Thyroid gland (tissue), 4 donors: ENCODE measurements around the gene CCT8L2. TPM values are rescaled to one million over a fixed set of nuclear protein-coding genes. Genes with fewer than 3 reads are reported as not detected.
"Not testable (repeated sequence)": the region's sequence is repeated elsewhere in the genome, so short reads cannot be mapped to it uniquely, and the experiment has no call there.

Experiments
- DNase-seq, 2 donors: peaks; one replicate each; pipeline ENCODE4 v3.0.0-alpha.2; 2019
- H3K27ac ChIP-seq, 3 donors: fragments of 200-600 bp; sonication (generic); 1 replicate in 2 of 3; 2 replicates in 1 of 3; pipeline ENCODE4 v1.5.1; 2016 to 2019; ENCODE audit warnings: mild to moderate bottlenecking in 1 of 3, moderate library complexity in 1 of 3
- H3K27me3 ChIP-seq: fragments of 200-600 bp; sonication (generic); one replicate; pipeline ENCODE4 v1.5.1; 2019
- H3K36me3 ChIP-seq, 2 donors: fragments of 200-600 bp; sonication (generic); one replicate each; pipeline ENCODE4 v1.5.1; 2016 to 2019
- H3K4me1 ChIP-seq, 2 donors: fragments of 200-600 bp; sonication (generic); one replicate each; pipeline ENCODE4 v1.5.1; 2017 to 2019
- H3K4me3 ChIP-seq, 3 donors: fragments of 200-600 bp; sonication (generic); replicated peaks in 1 of 3; 1 replicate in 2 of 3; 2 replicates in 1 of 3; pipeline ENCODE4 v1.5.1; 2016; ENCODE audit warnings: mild to moderate bottlenecking in 1 of 3
- H3K9me3 ChIP-seq: fragments of 200-600 bp; sonication (generic); one replicate; pipeline ENCODE4 v1.5.1; 2017
- CTCF ChIP-seq, 6 experiments: fragments of 200-600 bp in 3 of 6; fragments of 450-650 bp in 3 of 6; sonication (generic) in 3 of 6; IDR thresholded peaks; one replicate each; pipeline ENCODE4 v1.5.1; 2016 to 2019; ENCODE audit warnings: antibody characterized with exemption in 6 of 6, mild to moderate bottlenecking in 2 of 6, inconsistent platforms in 1 of 6, moderate library complexity in 1 of 6
- POLR2A ChIP-seq, 2 donors: fragments of 450-650 bp; IDR thresholded peaks; one replicate each; pipeline ENCODE4 v1.6.1; 2017; ENCODE audit warnings: antibody characterized with exemption in 2 of 2, mild to moderate bottlenecking in 2 of 2, moderate library complexity in 1 of 2
- WGBS, 2 donors: methylation state at CpG; one replicate each; pipeline ENCODE4 v1.1.5; 2017; 5-methylcytosine and 5-hydroxymethylcytosine counted together
- intact Hi-C: fragments of 100-400 bp; cut with DNase I; formaldehyde crosslinking; loops from one replicate; pipeline ENCODE4 v1.15.1; 2023
- total RNA-seq, 4 donors: library from RNA; depleted of rRNA; stranded (reverse); fragments of >200 nt; gene quantifications; one replicate each; pipeline ENCODE4 v1.2.3, GENCODE V29; 2016

CCT8L2 gene
- total RNA-seq, 4 donors from 2014 or later = not detected

DNA sequence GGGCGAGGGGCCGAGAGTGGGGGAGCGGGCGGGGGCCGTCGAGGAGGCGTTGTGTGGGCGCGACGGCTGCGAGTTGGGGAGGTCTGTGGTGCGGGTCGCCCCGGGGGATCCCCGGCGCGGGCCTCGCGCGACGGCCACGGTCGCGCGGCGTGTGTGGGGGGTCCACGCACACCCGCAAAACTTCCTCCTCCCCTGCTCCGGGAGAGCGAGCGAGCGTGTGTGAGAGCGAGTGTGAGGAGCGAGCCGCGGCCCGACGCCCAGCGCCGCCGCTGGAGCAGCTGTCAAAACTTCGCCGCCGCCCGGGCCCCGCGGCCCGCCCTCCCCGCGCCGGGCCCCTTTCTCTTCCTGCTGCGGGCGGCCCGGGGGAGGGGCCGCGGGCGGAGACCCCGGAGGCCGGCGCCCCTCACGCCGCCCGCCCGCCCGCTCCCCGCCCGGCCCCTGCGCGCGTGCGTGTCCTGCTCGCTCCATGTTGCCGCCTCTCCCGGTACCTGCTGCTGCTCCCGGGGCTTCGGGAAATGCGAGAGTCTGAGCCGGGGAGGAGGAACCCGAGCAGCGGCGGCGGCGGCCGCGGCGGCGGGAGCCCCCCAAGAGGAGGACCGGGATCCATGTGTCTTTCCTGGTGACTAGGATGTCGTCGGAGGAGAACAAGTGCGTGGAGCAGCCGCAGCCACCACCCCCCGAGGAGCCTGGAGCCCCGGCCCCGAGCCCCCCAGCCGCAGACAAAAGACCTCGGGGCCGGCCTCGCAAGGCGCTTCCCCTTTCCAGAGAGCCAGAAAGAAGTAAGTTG lies 9.0 kb upstream of the CCT8L2 start:
- Histone ChIP-seq H3K36me3 (no peaks in the 10 kb centered on the region), H3K27ac (peak overlapping the region in 1 of 3 donors; percentile 73), H3K9me3 (no peaks in the 10 kb centered on the region), H3K4me3 (peak overlapping the region in 1 of 3 donors; percentile 38), H3K4me1 (no peaks in the 10 kb centered on the region), H3K27me3 (no peaks in the 10 kb centered on the region)
- TF ChIP-seq POLR2A (IDR thresholded peaks at IDR 0.05) (peak in 1 of 2 donors; percentile 15), CTCF (IDR thresholded peaks at IDR 0.05) (no peak)
- DNase-seq = peak; percentile 22 to 44
- whole genome bisulfite sequencing, 2 donors = no CpG with 5 or more reads among the region's 100 CpGs
- intact Hi-C loops = no loop called here

DNA sequence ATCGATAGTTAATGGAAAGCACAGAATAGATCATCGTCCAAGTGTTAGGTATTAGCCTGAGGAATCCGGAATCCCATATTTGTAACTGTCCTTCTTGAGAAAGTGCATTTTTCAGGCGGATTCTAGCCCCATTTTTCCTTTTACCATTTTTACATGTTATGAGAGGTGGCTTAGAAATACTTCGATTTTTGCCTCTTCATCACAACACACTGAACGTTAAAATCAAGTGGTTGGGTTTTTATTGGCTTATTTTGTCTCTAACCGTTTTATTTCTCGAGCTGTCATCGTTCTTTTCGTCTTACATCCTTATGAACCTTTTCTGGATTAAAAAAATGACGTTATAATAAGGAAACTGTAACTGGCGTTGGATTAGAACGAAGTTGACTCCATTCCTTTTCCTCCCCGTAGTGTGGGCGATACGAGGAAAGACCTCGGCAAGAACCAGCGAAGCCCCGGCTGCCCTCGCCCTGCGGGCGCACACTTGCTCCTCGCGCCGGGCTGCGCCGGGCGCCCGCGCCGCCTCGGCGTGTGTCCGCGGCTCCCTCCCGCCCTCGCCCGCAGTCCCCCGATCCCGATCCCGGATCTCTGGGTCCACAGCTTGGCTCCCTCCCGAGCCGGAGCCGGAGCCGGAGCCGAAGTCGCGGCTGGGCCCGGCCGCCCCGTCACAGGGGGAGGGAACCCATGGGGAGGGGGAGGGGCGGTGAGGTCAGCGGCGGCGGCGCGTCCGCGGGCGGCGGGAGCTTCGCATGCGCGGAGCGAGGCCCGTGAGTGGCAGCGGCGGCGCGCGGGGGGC lies 8.2 kb upstream of the CCT8L2 start:
- H3K27me3 ChIP-seq, H3K4me1 ChIP-seq, H3K36me3 ChIP-seq, intact Hi-C loops, H3K9me3 ChIP-seq: not testable (repeated sequence)
- Histone ChIP-seq H3K27ac (peak overlapping the region in 1 of 3 donors; percentile 73), H3K4me3 (peak overlapping the region in 1 of 3 donors; percentile 38)
- peak; percentile 74 to 84 for DNase-seq
- peak in 1 of 2 donors; percentile 12 for TF ChIP-seq POLR2A (IDR thresholded peaks at IDR 0.05)
- WGBS, 2 donors = 8 to 15% methylated on average over 18 to 19 of the region's 71 CpGs

- DNase-seq = not testable (repeated sequence)
These were observed 7.0 kb upstream of the CCT8L2 start for GRCh38 chr22:16599648-16600047.

DNA sequence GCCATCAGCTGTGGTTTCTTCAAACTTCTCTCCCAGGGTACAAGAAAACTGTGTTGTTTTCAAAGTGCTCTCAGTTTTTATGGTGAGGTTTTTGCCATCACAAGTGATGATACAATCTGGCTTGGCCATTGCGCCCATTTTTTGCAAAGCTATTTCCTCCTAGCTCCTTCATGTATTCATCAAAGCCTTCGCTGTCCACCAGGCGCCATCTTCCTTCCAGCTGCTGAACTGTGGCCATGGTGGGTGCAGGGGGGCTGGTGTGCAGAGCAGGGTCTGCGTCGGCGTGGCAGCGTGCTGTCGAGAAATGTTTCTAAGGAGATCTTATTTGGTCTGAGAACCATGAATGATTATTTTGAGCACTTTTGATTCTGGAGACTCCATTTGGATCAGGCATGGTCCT lies 2.6 kb upstream of the CCT8L2 start:
- DNase-seq, intact Hi-C loops: not testable (repeated sequence)
- 78 to 83% methylated on average over 8 of the region's 8 CpGs for WGBS, 2 donors

More at GRCh38 chr22:16599648-16600047, 7.0 kb upstream of the CCT8L2 start:
- H3K27ac ChIP-seq, intact Hi-C loops, H3K9me3 ChIP-seq, H3K4me3 ChIP-seq, H3K4me1 ChIP-seq, H3K36me3 ChIP-seq, H3K27me3 ChIP-seq: not testable (repeated sequence)
- WGBS, 2 donors = 23 to 37% methylated on average over 4 of the region's 4 CpGs

DNA sequence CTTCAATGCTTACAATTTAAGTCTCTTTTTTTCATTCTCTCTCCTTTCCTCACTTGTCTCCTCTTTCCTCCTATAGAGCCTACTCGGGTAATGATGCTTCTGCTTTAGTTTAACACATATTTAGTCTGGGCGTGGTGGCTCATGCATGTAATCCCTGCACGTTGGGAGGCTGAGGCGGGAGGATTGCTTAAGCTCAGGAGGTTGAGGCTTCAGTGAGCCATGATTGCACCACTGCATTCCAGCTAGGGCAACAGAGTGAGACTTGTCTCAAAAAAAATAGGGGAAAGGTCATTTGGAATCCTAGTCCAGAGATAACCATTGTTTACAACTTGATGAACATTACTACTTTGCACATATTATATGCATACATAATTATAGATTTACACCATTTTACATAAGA lies 1.4 kb upstream of the CCT8L2 start:
- Histone ChIP-seq H3K4me3 (no peak overlapping the region), H3K27ac (no peak overlapping the region), H3K4me1 (no peaks in the 10 kb centered on the region), H3K36me3 (no peaks in the 10 kb centered on the region), H3K9me3 (no peaks in the 10 kb centered on the region), H3K27me3 (no peaks in the 10 kb centered on the region)
- intact Hi-C loops = no loop called here
- no peak for TF ChIP-seq POLR2A (IDR thresholded peaks at IDR 0.05)
- no peak for TF ChIP-seq CTCF (IDR thresholded peaks at IDR 0.05)
- DNase-seq = no peak
- 79 to 80% methylated on average over 4 of the region's 4 CpGs for WGBS, 2 donors

More for the DNA sequence above, 2.6 kb upstream of the CCT8L2 start:
- H3K36me3 ChIP-seq, H3K9me3 ChIP-seq, H3K4me3 ChIP-seq, H3K27me3 ChIP-seq, H3K27ac ChIP-seq, H3K4me1 ChIP-seq: not testable (repeated sequence)

DNA sequence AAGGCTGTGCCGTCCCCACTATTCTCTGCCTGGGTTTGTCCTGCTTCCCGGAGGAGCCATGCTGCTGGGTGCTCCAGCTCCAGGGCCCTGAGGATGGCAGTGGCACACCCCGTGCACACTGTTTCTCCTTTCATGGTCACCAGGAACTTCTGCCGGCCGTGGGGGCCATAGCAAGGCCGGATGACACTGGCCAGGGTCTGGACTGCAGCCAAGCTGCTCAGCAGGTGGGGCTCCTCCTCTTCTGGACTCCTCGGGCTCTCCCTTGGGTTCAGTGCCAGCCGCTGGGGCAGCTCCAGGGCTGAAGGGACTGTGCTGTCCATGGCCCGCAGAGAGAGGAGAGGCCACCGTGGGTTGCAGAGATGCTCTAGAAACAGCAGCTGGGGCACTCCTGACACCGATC lies 379 bp downstream of the CCT8L2 start:
- H3K36me3 ChIP-seq, H3K4me3 ChIP-seq, H3K27me3 ChIP-seq, H3K9me3 ChIP-seq, H3K27ac ChIP-seq, intact Hi-C loops, H3K4me1 ChIP-seq, DNase-seq: not testable (repeated sequence)
- WGBS, 2 donors = 58 to 81% methylated on average over 3 to 4 of the region's 11 CpGs

DNA sequence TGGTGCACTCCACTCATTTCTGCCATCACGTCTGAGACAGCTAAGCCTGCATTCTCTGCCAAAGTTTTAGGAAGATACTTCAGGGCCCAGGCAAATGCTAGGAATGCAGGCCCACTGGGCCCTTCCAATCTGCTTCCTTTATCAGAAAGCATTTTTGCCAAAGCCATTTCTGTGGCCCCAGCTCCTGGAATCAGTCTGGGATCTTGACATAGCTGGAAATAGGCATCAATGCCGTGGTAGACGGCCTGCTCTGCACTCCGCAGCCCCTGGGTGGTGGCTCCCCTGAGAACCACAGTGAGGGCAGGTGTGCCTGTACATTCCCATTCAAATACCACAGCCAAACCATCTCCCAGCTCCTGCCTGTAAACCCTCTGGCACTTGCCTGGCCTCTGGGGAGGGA lies 1.5 kb downstream of the CCT8L2 start:
- H3K9me3 ChIP-seq, H3K27me3 ChIP-seq, H3K4me3 ChIP-seq, H3K36me3 ChIP-seq, H3K27ac ChIP-seq, DNase-seq, intact Hi-C loops, H3K4me1 ChIP-seq: not testable (repeated sequence)
- WGBS, 2 donors = 60 to 66% methylated on average over 2 to 3 of the region's 4 CpGs
